Panc1 (cell line): ENCODE measurements around the gene UBAC1.

ENCODE experiments used
- CTCF ChIP-seq: fragments of 450-650 bp; IDR thresholded peaks from 2 replicates; pipeline ENCODE4 v1.5.1; 2017; ENCODE audit warnings: mild to moderate bottlenecking
- POLR2AphosphoS5 ChIP-seq: IDR thresholded peaks from 2 replicates; pipeline ENCODE4 v1.6.1; 2012; ENCODE audit warnings: mild to moderate bottlenecking, low read depth, low read length, moderate library complexity
- SIN3A ChIP-seq: IDR thresholded peaks from 2 replicates; pipeline ENCODE4 v1.6.1; 2012; ENCODE audit warnings: low read depth, mild to moderate bottlenecking, low read length, moderate library complexity, borderline replicate concordance; ENCODE audit not compliant: insufficient read depth
- TCF7L2 ChIP-seq: IDR thresholded peaks from 2 replicates; pipeline ENCODE4 v1.6.1; 2011; ENCODE audit warnings: mild to moderate bottlenecking, low read depth, low read length, inconsistent platforms

- no peak for TF ChIP-seq CTCF
- no peak for TF ChIP-seq SIN3A
- TF ChIP-seq TCF7L2, result no peak
- TF ChIP-seq POLR2AphosphoS5, result no peak
Observed at GRCh38 chr9:135962696-135963307, 1.6 kb upstream of the UBAC1 start.
